Spleen (tissue), 7 donors: ENCODE measurements around the gene PIR.

Experiments used
- CTCF ChIP-seq, 11 experiments: fragments of 200-600 bp in 7 of 11; fragments of 450-650 bp in 4 of 11; sonication (generic) in 4 of 11; IDR thresholded peaks in 8 of 11; conservative IDR thresholded peaks in 3 of 11; 1 replicate in 7 of 11; 2 replicates in 4 of 11; pipeline versions ENCODE4 v1.4.0 to v1.8.0; 2016 to 2021; ENCODE audit warnings: antibody characterized with exemption in 11 of 11, inconsistent platforms in 4 of 11, mild to moderate bottlenecking in 1 of 11
- POLR2A ChIP-seq, 3 donors: fragments of 450-650 bp; IDR thresholded peaks; one replicate each; pipeline ENCODE4 v1.5.1; 2017; ENCODE audit warnings: antibody characterized with exemption in 3 of 3, mild to moderate bottlenecking in 1 of 3
- donor health status: DM: no; HTN: no; CAD: no; lungs with moderate emphysema.
- donor health status: DM: no; HTN: no; CAD: no.
- donor health status: DM: no; HTN: no; CAD: no.

- no peak for TF ChIP-seq CTCF (IDR thresholded peaks at IDR 0.05 in 8 of 11, conservative IDR thresholded peaks at IDR 0.05 in 3 of 11)
- TF ChIP-seq POLR2A (IDR thresholded peaks at IDR 0.05) = no peak
Measured at GRCh38 chrX:15376956-15377355, 116.2 kb downstream of the PIR start.
